GM18873 (cell line): ENCODE data around the gene ADAM33.

Source experiments
- ATAC-seq: cut with Tn5 transposase; IDR thresholded peaks from one replicate; pipeline ENCODE4 v1.9.1; 2021; ENCODE audit warnings: mild to moderate bottlenecking, moderate library complexity, moderate number of reproducible peaks; ENCODE audit not compliant: unreplicated experiment, low FRiP score

Gene ADAM33

DNA sequence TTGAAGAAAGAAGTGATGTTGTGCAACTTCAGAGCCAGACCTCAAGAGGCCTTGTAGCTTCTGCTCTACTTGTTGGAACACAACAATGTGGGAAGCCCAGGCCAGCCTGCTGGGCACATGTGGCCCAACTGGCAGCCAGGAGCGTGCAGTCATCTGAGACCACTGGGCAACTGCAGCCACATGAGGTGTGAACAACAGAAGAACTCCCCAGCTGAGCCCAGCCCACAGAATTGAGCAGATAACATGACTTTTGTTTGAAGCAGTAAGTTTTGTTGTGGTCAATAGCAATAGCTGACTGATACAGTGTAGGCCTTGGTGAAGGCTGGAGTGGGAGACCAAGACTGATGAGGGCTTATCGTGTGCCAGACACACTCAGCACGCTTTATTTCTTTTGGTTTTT lies 8.6 kb upstream of the ADAM33 start:
- ATAC-seq = no peak

- no peak for ATAC-seq
Observed at GRCh38 chr20:3689978-3690377, 8.2 kb upstream of the ADAM33 start.

- ATAC-seq = no peak
Observed at GRCh38 chr20:3687655-3688054, 5.8 kb upstream of the ADAM33 start.

DNA sequence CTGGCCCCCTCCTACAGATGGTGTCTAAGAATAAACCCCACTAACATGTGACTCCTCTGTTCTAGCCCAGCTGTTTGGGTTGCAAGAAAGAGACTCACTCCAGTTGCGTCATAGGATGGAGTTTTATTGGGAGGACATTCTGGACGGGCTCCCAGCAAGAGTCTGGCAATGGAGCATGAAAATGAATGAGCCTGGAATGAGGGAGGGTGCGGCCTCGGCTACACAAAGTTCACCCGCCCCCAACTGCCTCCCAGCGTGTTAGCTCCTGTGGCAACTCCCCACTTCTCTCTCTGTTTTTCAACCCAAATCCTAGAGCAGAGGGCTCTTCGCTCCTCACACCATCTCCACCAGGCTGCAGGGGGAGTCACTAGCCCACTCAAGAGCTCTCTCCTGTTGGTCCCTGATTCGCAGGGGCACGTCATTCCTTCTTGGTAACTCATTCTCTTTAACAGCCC lies 5.1 kb upstream of the ADAM33 start:
- ATAC-seq = no peak

DNA sequence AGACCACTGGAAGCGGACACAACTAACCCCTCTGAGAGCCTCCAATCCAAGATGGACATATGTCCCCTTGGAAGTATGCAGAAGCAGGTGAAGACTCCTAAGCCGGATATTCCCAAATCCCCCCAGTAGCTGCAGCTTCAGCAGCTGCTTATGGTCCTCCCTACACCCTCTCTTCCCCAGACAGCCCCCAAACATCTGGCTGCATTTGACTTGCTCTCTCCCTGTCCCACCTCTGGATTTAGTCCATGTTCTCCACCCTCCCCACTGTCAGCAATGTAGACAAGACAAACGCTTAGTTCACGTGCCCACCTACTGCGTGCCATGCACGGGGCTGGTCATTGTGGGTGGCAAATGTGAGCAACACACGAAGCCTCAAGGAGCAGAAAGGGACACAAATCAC lies 4.6 kb upstream of the ADAM33 start:
- ATAC-seq = no peak

- no peak for ATAC-seq
Observed at GRCh38 chr20:3685341-3685740, 3.5 kb upstream of the ADAM33 start.

- ATAC-seq = no peak
Observed at GRCh38 chr20:3681352-3681930, 369 bp downstream of the ADAM33 start.

DNA sequence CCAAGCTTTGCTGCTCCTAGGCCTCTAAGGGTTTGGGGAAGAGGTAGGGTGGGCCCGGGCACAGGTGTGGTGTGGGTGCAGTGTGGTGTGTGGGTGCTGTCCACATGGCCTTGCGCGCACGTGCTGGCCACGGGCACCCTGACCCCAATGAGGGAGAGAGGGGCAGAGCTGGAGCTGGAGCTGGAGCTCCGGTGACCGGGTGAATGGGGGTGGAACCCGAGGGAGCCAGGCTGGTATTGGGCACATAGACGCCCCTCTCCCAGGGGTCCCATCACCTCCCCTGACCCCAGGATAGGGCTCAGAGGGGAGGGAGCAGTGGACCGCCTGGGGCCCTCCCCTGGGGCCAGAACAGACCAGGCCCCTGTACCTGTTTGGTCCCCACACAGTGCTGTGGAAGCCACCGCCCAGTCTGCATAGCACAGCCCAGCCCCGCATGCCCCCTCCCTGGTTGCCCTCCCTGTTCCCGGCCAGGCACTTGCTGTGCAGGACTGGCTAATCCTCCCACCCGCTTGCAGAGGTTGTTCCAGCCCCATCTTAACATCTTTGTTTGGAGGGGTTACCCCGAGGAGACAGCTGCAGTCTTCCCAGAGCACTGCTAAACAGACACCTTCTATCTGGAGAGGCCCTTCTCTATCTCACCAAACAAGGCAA lies 984 bp downstream of the ADAM33 start:
- no peak for ATAC-seq

DNA sequence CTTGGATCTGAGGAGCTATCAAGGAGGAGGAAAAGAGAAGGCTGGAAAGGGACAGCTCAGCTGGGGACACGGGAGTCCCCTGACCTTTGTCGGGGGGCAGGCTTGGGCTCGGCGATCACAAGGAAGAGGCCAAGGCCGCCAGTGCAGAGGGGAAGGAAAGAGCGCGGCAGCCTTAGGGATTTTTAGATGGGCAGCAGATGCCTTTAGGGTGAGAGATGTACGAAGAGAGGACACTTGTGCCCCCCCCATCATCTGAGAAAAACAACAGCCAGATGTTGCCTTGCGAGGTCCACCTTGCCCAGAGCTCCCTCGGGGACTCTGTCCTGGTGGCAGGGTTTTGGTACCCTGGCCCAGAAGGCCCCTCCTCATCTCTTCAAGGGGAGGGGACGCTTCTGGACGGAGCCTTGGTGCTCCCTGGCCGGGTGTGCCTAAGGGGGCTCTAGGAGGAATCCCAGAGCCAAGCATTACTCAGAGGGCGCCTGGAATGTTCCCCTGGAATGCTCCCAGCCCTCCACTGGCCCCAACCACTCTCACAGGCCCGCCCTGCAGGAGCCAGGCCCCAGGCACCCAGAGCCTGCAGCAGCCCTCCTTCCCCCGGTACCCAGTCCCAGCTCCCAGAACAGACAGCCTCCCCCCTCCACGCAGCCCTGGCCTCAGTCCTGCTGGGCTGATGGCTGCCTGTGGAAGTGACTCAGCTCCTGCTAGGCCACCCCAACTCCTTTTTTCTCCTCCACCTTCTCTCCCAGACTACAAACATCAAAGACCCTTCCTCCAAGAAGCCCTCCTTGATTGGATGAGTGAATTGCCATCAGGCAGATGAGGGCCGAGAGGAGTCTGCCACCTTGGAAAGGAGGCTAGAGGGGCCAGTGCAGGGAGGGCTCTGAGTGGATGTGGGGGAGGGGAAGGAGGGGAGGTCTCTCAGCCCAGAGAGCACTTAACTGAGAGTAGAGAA lies 1.8 kb downstream of the ADAM33 start:
- ATAC-seq = no peak

- no peak for ATAC-seq
Observed at GRCh38 chr20:3678856-3679720, 2.7 kb downstream of the ADAM33 start.

GRCh38 chr20:3678198-3678597 lies 3.6 kb downstream of the ADAM33 start:
- no peak for ATAC-seq

DNA sequence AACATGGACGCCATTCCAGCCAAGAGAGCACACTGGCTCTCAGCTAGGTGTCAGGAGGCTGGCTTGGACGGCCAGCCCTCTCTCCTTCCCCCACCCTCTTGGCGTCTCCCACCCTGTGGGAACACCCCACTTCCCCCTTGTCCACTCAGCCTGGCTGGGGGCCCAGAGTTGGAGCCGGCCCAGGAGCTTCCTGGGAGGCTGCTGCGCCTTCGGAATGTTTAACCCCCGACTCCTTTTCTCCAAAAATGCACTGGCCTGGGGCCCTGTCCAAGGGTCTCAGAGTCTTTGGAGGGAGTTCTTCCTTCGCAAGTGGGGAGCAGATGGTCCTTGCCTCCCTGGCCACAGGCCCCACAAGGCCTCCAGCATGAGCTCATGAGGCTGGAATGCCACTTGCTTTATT lies 4.1 kb downstream of the ADAM33 start:
- ATAC-seq = no peak

GRCh38 chr20:3674995-3675900 lies 6.6 kb downstream of the ADAM33 start:
- no peak for ATAC-seq

GRCh38 chr20:3674447-3674846 lies 7.4 kb downstream of the ADAM33 start:
- ATAC-seq = no peak

DNA sequence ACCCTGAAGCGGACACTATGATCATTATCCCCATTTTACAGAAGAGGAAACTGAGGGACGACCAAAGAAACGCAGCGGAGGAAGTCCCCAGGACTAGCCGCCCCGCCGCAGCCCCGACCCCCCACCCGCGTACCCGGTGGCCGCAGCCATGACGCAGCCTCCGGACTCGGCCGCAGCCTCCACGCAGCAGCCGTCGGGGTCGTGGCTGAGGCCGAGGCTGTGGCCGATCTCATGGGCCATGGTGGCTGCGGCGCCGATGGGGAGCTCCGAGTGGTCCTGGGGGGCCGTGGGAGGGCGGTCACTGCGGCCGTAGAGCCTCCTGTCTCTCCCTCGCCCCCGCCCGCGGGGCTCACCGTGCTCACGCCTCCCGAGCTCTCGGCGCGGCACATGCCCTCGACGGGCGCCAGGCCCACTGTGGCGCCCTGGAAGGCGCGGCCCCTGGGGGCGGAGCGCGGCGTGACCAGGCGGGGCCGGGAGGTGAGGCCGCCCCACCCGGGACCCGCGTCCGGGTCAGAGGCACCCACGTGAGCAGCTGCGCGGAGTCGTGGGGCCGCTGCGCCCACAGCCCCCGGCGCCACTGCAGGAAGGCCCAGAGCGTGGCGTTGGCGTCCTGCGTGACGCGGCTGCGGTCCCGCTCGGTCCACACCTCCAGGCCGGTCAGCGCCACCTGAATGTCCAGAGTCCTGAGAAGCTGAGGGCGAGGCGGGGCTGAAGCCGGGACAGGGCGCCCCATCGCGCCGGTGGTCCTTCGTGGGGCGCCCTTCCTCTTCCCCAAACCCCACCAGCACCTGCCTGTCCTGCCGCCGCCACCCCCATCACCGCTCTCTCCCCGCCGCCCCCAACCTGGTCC lies 8.4 kb downstream of the ADAM33 start:
- no peak for ATAC-seq

GRCh38 chr20:3672547-3673171 lies 9.2 kb downstream of the ADAM33 start:
- no peak for ATAC-seq

GRCh38 chr20:3671986-3672546 lies 9.7 kb downstream of the ADAM33 start:
- ATAC-seq = no peak

- ATAC-seq = no peak
Observed at GRCh38 chr20:3670945-3671344, 10.9 kb downstream of the ADAM33 start.
